ENCODE measurements around the gene CERS4. TPM values are rescaled to one million over a fixed set of nuclear protein-coding genes. Genes with fewer than 3 reads are reported as not detected.

CERS4 gene
- polyA plus RNA-seq, 1 donor from 2014 or later, result 59.3 TPM

GRCh38 chr19:8241646-8242045 is 32.5 kb downstream of the CERS4 start:
- Histone ChIP-seq H3K4me2 (ENCODE audit: low read length) (no peak overlapping the region), H3K9me2 (ENCODE audit: insufficient read depth, low read length) (no peaks in the 10 kb centered on the region), H3K36me3 (ENCODE audit: insufficient read depth, low read length) (no peaks in the 10 kb centered on the region), H2AFZ (ENCODE audit: low read depth, low read length) (no peak overlapping the region), H3K9ac (ENCODE audit: low read length) (no peak overlapping the region), H3K27ac (ENCODE audit: low read length) (no peak overlapping the region), H3F3A (ENCODE audit: insufficient read depth, low read length, poor library complexity, severe bottlenecking) (no peaks in the 10 kb centered on the region), H3K79me2 (replicated peaks; ENCODE audit: insufficient read depth, low read length) (no peaks in the 10 kb centered on the region), H4K20me1 (ENCODE audit: insufficient read depth) (no peaks in the 10 kb centered on the region), H3K4me3 (ENCODE audit: low read length) (no peak overlapping the region), H3K9me3 (ENCODE audit: low read length) (no peaks in the 10 kb centered on the region), H3K27me3 (ENCODE audit: insufficient read depth, low read depth, low read length) (no peaks in the 10 kb centered on the region)
- TF ChIP-seq TAF1 (IDR thresholded peaks at IDR 0.05; ENCODE audit: low read depth) (no peak), RAD21 (conservative IDR thresholded peaks at IDR 0.05) (no peak)

- H3K36me3 ChIP-seq (ENCODE audit: insufficient read depth, low read length), result no peaks in the 10 kb centered on the region
- TF ChIP-seq POLR2AphosphoS5 (IDR thresholded peaks at IDR 0.05) (no peak), SMC3 (conservative IDR thresholded peaks at IDR 0.05; ENCODE audit: poor library complexity) (no peak), EP300 (conservative IDR thresholded peaks at IDR 0.05; ENCODE audit: poor library complexity, severe bottlenecking) (no peak), EZH2 (IDR thresholded peaks at IDR 0.05; ENCODE audit: borderline replicate concordance, insufficient read depth, low read length, poor library complexity, severe bottlenecking) (no peak), MXI1 (conservative IDR thresholded peaks at IDR 0.05; ENCODE audit: poor library complexity, severe bottlenecking) (no peak), TAF1 (IDR thresholded peaks at IDR 0.05; ENCODE audit: low read depth) (no peak), RAD21 (conservative IDR thresholded peaks at IDR 0.05) (no peak), CTCF (IDR thresholded peaks at IDR 0.05; ENCODE audit: poor library complexity, severe bottlenecking) (no peak), REST (IDR thresholded peaks at IDR 0.05; ENCODE audit: borderline replicate concordance) (no peak)
- no peaks in the 10 kb centered on the region for H3K79me2 ChIP-seq (replicated peaks; ENCODE audit: insufficient read depth, low read length)
- H2AFZ ChIP-seq (ENCODE audit: low read depth, low read length), result no peak overlapping the region
- H3K4me3 ChIP-seq (ENCODE audit: low read length), result no peak overlapping the region
- H3K27ac ChIP-seq (ENCODE audit: low read length), result no peak overlapping the region
- H4K20me1 ChIP-seq (ENCODE audit: insufficient read depth), result no peaks in the 10 kb centered on the region
- H3K9me2 ChIP-seq (ENCODE audit: insufficient read depth, low read length), result no peaks in the 10 kb centered on the region
- no peaks in the 10 kb centered on the region for H3F3A ChIP-seq (ENCODE audit: insufficient read depth, low read length, poor library complexity, severe bottlenecking)
- no peak overlapping the region for H3K9ac ChIP-seq (ENCODE audit: low read length)
- no peaks in the 10 kb centered on the region for H3K27me3 ChIP-seq (ENCODE audit: insufficient read depth, low read depth, low read length)
- H3K9me3 ChIP-seq (ENCODE audit: low read length), result no peaks in the 10 kb centered on the region
- no peak overlapping the region for H3K4me2 ChIP-seq (ENCODE audit: low read length)
Measured at GRCh38 chr19:8242211-8242821, 33.1 kb downstream of the CERS4 start.

All from neural cell (in vitro differentiated cells).